ENCODE data around the gene SLC6A11.
A peak's percentile ranks its signal among the peaks of the same experiment; 100 is the strongest.

Gene SLC6A11

GRCh38 chr3:10845001-10845761, 29.2 kb downstream of the SLC6A11 start:
- DNase-seq: peak; percentile 68 to 73

GRCh38 chr3:10845839-10846656, 30.0 kb downstream of the SLC6A11 start:
- peak; percentile 81 to 89 for DNase-seq

- no peak for DNase-seq
These were observed 30.6 kb downstream of the SLC6A11 start for GRCh38 chr3:10846657-10846975.

- DNase-seq: peak; percentile 52 to 82
These were observed 32.2 kb downstream of the SLC6A11 start for GRCh38 chr3:10848261-10848660.

GRCh38 chr3:10852066-10852808, 36.2 kb downstream of the SLC6A11 start:
- DNase-seq: no peak

GRCh38 chr3:10855083-10855870, 39.2 kb downstream of the SLC6A11 start:
- DNase-seq: no peak

GRCh38 chr3:10855871-10856662, 40.0 kb downstream of the SLC6A11 start:
- peak in 1 of 2 donors; percentile 16 for DNase-seq

GRCh38 chr3:10857235-10857634, 41.2 kb downstream of the SLC6A11 start:
- no peak for DNase-seq

- DNase-seq: no peak
These were observed 42.1 kb downstream of the SLC6A11 start for GRCh38 chr3:10858091-10858490.

- no peak for DNase-seq
These were observed 51.4 kb downstream of the SLC6A11 start for GRCh38 chr3:10867384-10867783.

- DNase-seq: no peak
These were observed 53.4 kb downstream of the SLC6A11 start for GRCh38 chr3:10869460-10869859.

GRCh38 chr3:10870296-10870695, 54.3 kb downstream of the SLC6A11 start:
- no peak for DNase-seq

GRCh38 chr3:10873415-10873814, 57.4 kb downstream of the SLC6A11 start:
- no peak for DNase-seq

GRCh38 chr3:10875914-10876313, 59.9 kb downstream of the SLC6A11 start:
- DNase-seq: no peak

GRCh38 chr3:10876661-10877060, 60.6 kb downstream of the SLC6A11 start:
- DNase-seq: no peak

GRCh38 chr3:10882851-10883250, 66.8 kb downstream of the SLC6A11 start:
- no peak for DNase-seq

- DNase-seq: peak in 1 of 2 donors; percentile 50
These were observed 67.6 kb downstream of the SLC6A11 start for GRCh38 chr3:10883478-10884234.

- no peak for DNase-seq
These were observed 71.0 kb downstream of the SLC6A11 start for GRCh38 chr3:10887015-10887414.

- DNase-seq: peak; percentile 58 to 68
These were observed 72.6 kb downstream of the SLC6A11 start for GRCh38 chr3:10888518-10889090.

- no peak for DNase-seq
These were observed 73.4 kb downstream of the SLC6A11 start for GRCh38 chr3:10889206-10889960.
